Prostate gland (tissue), 2 donors: ENCODE data around the gene RNF44. TPM values are rescaled to one million over a fixed set of nuclear protein-coding genes. Genes with fewer than 3 reads are reported as not detected.

ENCODE experiments used
- DNase-seq: peaks from one replicate; pipeline ENCODE4 v3.0.0-alpha.2; 2019; ENCODE audit warnings: low spot score
- H3K27ac ChIP-seq, 2 donors: fragments of 200-600 bp; sonication (generic); 2 replicates each; pipeline ENCODE4 v1.5.1; 2017 to 2019
- H3K27me3 ChIP-seq: fragments of 200-600 bp; sonication (generic); replicated peaks from 2 replicates; pipeline ENCODE4 v1.5.1; 2019; ENCODE audit not compliant: insufficient read depth
- H3K36me3 ChIP-seq, 2 donors: fragments of 200-600 bp; sonication (generic); 1 replicate in 1 of 2; 2 replicates in 1 of 2; pipeline versions ENCODE4 v1.5.1 to v1.8.1; 2017 to 2019
- H3K4me1 ChIP-seq: fragments of 200-600 bp; sonication (generic); replicated peaks from 2 replicates; pipeline ENCODE4 v1.5.1; 2019
- H3K4me3 ChIP-seq, 2 donors: fragments of 200-600 bp; sonication (generic); 2 replicates each; pipeline ENCODE4 v1.5.1; 2017 to 2019
- H3K9me3 ChIP-seq: fragments of 200-600 bp; sonication (generic); 2 replicates; pipeline ENCODE4 v1.5.1; 2017
- POLR2A ChIP-seq: fragments of 450-650 bp; IDR thresholded peaks from one replicate; pipeline ENCODE4 v1.6.1; 2016; ENCODE audit warnings: antibody characterized with exemption, mild to moderate bottlenecking
- POLR2AphosphoS5 ChIP-seq: sonication (generic); formaldehyde crosslinking; IDR thresholded peaks from one replicate; pipeline ENCODE4 v1.6.1; 2017; ENCODE audit warnings: antibody characterized with exemption
- WGBS: methylation state at CpG from one replicate; pipeline ENCODE4 v1.1.5; 2018; 5-methylcytosine and 5-hydroxymethylcytosine counted together
- intact Hi-C: fragments of 100-400 bp; cut with DNase I; formaldehyde crosslinking; loops from one replicate; pipeline ENCODE4 v1.14.2; 2022
- total RNA-seq, 2 donors: library from RNA; depleted of rRNA; stranded (reverse); fragments of >200 nt; gene quantifications; one replicate each; pipeline ENCODE4 v1.1.0, GENCODE V29; 2016
- TF ChIP-seq, protein P1 (sequence below), 4 experiments: fragments of 200-600 bp in 2 of 4; fragments of 450-650 bp in 2 of 4; sonication (generic) in 2 of 4; IDR thresholded peaks; 1 replicate in 3 of 4; 2 replicates in 1 of 4; pipeline ENCODE4 v1.5.1; 2016 to 2019; ENCODE audit warnings: antibody characterized with exemption in 4 of 4, mild to moderate bottlenecking in 2 of 4, moderate library complexity in 2 of 4

Gene RNF44
- total RNA-seq, 2 donors from 2014 or later, result 26.4 to 43.3 TPM

DNA sequence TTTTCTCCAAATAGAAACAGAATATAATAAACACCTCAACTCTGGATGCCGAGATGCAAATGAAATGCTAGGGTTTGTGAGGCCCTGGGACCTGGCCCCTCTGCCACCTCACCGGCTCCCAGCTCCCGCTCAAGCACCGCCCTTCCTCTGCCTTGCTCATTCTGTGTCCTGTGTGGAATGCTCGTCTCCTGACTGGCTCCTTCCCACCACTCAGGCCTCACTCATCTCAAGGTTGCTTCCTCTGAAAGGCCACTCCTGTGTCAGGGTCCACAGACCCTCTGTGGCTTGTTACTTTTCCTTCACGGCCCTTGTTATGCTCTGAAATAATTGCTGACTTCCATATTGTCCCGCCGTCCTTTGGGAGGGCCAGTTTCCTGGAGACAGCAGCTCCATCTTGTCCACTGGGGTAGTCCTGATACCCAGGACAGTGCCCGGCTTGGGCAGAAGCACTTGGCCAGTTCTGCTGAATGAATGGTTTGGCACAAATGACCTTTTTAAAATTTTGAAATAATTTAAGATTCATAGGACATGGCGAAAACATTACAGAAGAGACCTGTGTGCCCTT is 15.4 kb downstream of the RNF44 start:
- TF ChIP-seq POLR2A (no peak), POLR2AphosphoS5 (no peak)
- TF ChIP-seq, protein P1, sequence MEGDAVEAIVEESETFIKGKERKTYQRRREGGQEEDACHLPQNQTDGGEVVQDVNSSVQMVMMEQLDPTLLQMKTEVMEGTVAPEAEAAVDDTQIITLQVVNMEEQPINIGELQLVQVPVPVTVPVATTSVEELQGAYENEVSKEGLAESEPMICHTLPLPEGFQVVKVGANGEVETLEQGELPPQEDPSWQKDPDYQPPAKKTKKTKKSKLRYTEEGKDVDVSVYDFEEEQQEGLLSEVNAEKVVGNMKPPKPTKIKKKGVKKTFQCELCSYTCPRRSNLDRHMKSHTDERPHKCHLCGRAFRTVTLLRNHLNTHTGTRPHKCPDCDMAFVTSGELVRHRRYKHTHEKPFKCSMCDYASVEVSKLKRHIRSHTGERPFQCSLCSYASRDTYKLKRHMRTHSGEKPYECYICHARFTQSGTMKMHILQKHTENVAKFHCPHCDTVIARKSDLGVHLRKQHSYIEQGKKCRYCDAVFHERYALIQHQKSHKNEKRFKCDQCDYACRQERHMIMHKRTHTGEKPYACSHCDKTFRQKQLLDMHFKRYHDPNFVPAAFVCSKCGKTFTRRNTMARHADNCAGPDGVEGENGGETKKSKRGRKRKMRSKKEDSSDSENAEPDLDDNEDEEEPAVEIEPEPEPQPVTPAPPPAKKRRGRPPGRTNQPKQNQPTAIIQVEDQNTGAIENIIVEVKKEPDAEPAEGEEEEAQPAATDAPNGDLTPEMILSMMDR (IDR thresholded peaks at IDR 0.05), result no peak
- 75% methylated on average over 10 of the region's 10 CpGs for WGBS
- H3K4me3 ChIP-seq, result no peak overlapping the region
- no peaks in the 10 kb centered on the region for H3K36me3 ChIP-seq
- no peaks in the 10 kb centered on the region for H3K9me3 ChIP-seq
- intact Hi-C loops, result no loop called here
- no peak for DNase-seq
- H3K27ac ChIP-seq, result no peak overlapping the region
- no peaks in the 10 kb centered on the region for H3K27me3 ChIP-seq
- no peaks in the 10 kb centered on the region for H3K4me1 ChIP-seq

DNA sequence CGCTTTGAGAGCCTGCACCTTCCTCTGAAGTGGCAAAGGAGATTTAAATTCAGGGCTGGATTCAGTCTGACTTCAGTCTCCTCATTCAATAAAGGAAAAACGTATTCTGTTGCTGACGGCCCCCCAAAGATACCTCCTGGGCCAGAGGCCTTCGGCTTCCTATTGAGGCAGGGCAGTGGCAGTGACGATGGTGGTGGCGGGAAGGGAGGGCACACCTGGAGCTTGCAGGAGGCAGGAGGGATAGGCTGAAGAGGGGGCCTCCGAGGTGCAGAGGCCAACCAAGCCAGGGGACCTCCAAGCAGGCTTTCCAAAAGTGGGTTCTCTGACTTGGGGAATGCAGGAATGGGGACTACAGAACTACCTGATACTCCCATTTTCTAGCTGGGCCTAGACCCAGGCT is 15.9 kb downstream of the RNF44 start:
- H3K27me3 ChIP-seq, result no peaks in the 10 kb centered on the region
- intact Hi-C loops, result no loop called here
- 87% methylated on average over 7 of the region's 7 CpGs for WGBS
- H3K4me3 ChIP-seq, result no peak overlapping the region
- H3K27ac ChIP-seq, result no peak overlapping the region
- no peak for DNase-seq
- H3K36me3 ChIP-seq, result no peaks in the 10 kb centered on the region
- H3K4me1 ChIP-seq, result no peaks in the 10 kb centered on the region
- no peaks in the 10 kb centered on the region for H3K9me3 ChIP-seq
- TF ChIP-seq, protein P1 (IDR thresholded peaks at IDR 0.05), result no peak
- TF ChIP-seq POLR2AphosphoS5, result no peak
- no peak for TF ChIP-seq POLR2A

DNA sequence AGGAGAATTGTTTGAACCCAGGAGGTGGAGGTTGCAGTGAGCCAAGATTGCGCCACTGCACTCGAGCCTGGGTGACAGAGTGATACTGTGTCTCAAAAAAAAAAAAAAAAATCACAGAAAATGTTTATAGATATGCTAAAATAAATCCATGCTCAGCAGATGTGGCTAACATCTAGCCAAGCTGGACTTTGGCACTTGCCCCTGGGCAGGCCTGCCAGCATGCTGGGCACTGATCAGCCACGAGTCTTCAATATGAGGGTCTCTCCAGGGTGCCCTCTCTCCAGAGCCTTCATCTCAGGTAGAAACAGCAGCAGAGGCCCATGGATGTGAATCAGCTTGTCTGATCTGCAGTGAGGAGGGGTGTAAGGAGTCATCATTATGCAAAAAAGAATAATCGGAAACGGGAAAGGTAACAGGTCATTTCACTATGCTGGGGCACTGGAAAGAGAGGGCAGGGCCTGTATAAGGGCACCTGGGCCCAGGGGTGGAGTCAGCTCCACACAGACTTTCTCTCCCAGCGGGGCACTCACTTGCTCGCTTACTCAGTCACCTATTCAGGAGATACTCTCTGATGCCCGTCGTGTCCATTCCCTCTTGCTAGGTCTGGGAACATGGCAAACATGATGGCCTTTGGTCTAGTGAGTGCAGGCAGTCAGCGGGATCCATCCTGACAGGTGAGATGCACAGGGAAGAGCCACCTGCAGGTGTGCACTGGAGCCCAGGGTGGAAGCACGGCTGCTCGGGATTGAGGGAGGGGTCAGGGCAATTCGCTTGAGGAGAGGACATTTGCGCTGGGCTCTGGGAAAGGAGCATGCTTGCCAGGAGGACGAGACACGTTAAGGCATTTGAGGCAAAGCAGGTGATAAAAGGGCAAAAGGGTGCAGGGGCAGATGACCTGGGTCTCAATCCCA is 17.1 kb downstream of the RNF44 start:
- Histone ChIP-seq H3K36me3 (no peaks in the 10 kb centered on the region), H3K9me3 (no peaks in the 10 kb centered on the region), H3K27me3 (no peaks in the 10 kb centered on the region), H3K27ac (no peak overlapping the region), H3K4me3 (no peak overlapping the region), H3K4me1 (no peaks in the 10 kb centered on the region)
- intact Hi-C loops, result no loop called here
- 64% methylated on average over 16 of the region's 16 CpGs for WGBS
- TF ChIP-seq POLR2AphosphoS5, result no peak
- no peak for TF ChIP-seq POLR2A
- TF ChIP-seq, protein P1 (IDR thresholded peaks at IDR 0.05), result no peak
- DNase-seq, result no peak

DNA sequence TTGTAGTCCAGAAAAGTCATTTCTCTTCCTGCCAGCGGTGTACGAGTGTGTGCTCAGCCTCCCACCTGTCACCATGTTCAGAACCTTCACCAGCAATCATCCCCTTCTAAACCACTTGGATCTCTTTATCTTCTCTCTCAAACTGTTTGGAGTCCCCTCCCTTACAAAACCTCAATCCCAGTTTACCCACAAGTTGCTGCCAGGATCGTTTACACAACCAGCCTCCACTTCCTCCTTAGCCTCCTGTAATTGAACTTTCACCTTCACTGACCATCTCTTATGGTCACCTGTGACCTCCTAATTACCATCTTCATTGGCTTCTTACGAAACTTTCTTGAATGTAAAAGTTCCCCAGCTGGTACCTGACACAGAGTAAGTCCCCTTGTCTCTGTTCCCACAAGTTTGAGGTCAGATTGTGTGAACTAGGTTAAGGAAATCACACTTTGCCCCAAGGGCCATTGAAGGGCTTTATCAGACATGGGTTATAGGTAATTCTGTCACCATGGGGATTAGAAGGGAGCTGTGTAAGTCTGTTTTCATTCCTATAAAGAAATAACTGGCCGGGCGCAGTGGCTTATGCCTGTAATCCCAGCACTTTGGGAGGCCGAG is 20.0 kb downstream of the RNF44 start:
- 74% methylated on average over 7 of the region's 7 CpGs for WGBS
- Histone ChIP-seq H3K4me1 (no peaks in the 10 kb centered on the region), H3K9me3 (no peaks in the 10 kb centered on the region), H3K4me3 (no peak overlapping the region), H3K27ac (no peak overlapping the region), H3K27me3 (no peaks in the 10 kb centered on the region), H3K36me3 (no peaks in the 10 kb centered on the region)
- DNase-seq, result no peak
- intact Hi-C loops, result no loop called here
- TF ChIP-seq POLR2AphosphoS5 (no peak), POLR2A (no peak)
- TF ChIP-seq, protein P1 (IDR thresholded peaks at IDR 0.05), result no peak
